HepG2 (cell line): Measurements from ENCODE around the gene HMGCR. TPM values are rescaled to one million over a fixed set of nuclear protein-coding genes. Genes with fewer than 3 reads are reported as not detected.

Source experiments
- ATM ChIP-seq: fragments of 450-650 bp; IDR thresholded peaks from 2 replicates; pipeline ENCODE4 v1.7.1; 2017; ENCODE audit warnings: mild to moderate bottlenecking, borderline replicate concordance
- DR1 ChIP-seq: sonication (generic); formaldehyde crosslinking; IDR thresholded peaks from 2 replicates; pipeline ENCODE4 v1.8.0; 2021; ENCODE audit warnings: mild to moderate bottlenecking, missing genetic modification reagents, inconsistent platforms
- DZIP1 ChIP-seq: sonication (generic); formaldehyde crosslinking; IDR thresholded peaks from 2 replicates; pipeline ENCODE4 v1.5.0; 2020; ENCODE audit warnings: mild to moderate bottlenecking, missing genetic modification reagents
- MIXL1 ChIP-seq: IDR thresholded peaks from 2 replicates; pipeline ENCODE4 v1.6.1; 2016
- SRY ChIP-seq: sonication (generic); formaldehyde crosslinking; IDR thresholded peaks from 2 replicates; pipeline ENCODE4 v1.8.0; 2022; ENCODE audit warnings: mild to moderate bottlenecking, missing genetic modification reagents
- ZFP36L2 ChIP-seq: sonication (generic); formaldehyde crosslinking; IDR thresholded peaks from 2 replicates; pipeline ENCODE4 v1.4.0; 2020; ENCODE audit warnings: missing genetic modification reagents
- ZFP62 ChIP-seq: sonication (generic); formaldehyde crosslinking; IDR thresholded peaks from 2 replicates; pipeline ENCODE4 v1.4.0; 2020; ENCODE audit warnings: missing genetic modification reagents
- ZFYVE20 ChIP-seq: sonication (generic); formaldehyde crosslinking; IDR thresholded peaks from 2 replicates; pipeline ENCODE4 v1.8.0; 2023; ENCODE audit warnings: low read depth, mild to moderate bottlenecking, moderate library complexity, missing genetic modification reagents, borderline replicate concordance
- ZNF142 ChIP-seq: sonication (generic); formaldehyde crosslinking; IDR thresholded peaks from 2 replicates; pipeline ENCODE4 v1.4.0; 2020; ENCODE audit warnings: missing genetic modification reagents
- ZNF235 ChIP-seq: sonication (generic); formaldehyde crosslinking; IDR thresholded peaks from 2 replicates; pipeline ENCODE4 v1.8.1; 2023; ENCODE audit warnings: mild to moderate bottlenecking, missing genetic modification reagents, borderline replicate concordance
- ZNF282 ChIP-seq: fragments of 450-650 bp; IDR thresholded peaks from 2 replicates; pipeline ENCODE4 v1.6.1; 2018; ENCODE audit not compliant: partially characterized antibody
- ZNF337 ChIP-seq: sonication (generic); formaldehyde crosslinking; IDR thresholded peaks from 2 replicates; pipeline ENCODE4 v1.5.1; 2020; ENCODE audit warnings: missing genetic modification reagents, low read depth, mild to moderate bottlenecking, borderline replicate concordance
- ZNF383 ChIP-seq: sonication (generic); formaldehyde crosslinking; IDR thresholded peaks from 2 replicates; pipeline ENCODE4 v1.4.0; 2020; ENCODE audit warnings: missing genetic modification reagents, mild to moderate bottlenecking, borderline replicate concordance
- ZNF503 ChIP-seq: sonication (generic); formaldehyde crosslinking; IDR thresholded peaks from 2 replicates; pipeline ENCODE4 v1.4.0; 2020; ENCODE audit warnings: missing genetic modification reagents
- ZNF652 ChIP-seq: IDR thresholded peaks from 2 replicates; pipeline ENCODE4 v1.6.1; 2016; ENCODE audit warnings: low read depth, borderline replicate concordance
- ZNF749 ChIP-seq: sonication (generic); formaldehyde crosslinking; IDR thresholded peaks from 2 replicates; pipeline ENCODE4 v1.8.0; 2022; ENCODE audit warnings: mild to moderate bottlenecking, missing genetic modification reagents, moderate library complexity, borderline replicate concordance
- ZNF782 ChIP-seq: sonication (generic); formaldehyde crosslinking; IDR thresholded peaks from 2 replicates; pipeline ENCODE4 v1.4.0; 2020; ENCODE audit warnings: missing genetic modification reagents, mild to moderate bottlenecking, borderline replicate concordance
- polyA plus RNA-seq, 8 experiments: library from polyadenylated mRNA; depleted of rRNA in 3 of 8; stranded (reverse) in 7 of 8; unstranded in 1 of 8; fragments of >200 nt; fragmentation: Illumina TruSeq in 4 of 8; extraction: Trizol in 4 of 8; gene quantifications; 2 replicates each; pipeline versions ENCODE4 v1.2.1 to v1.2.3, GENCODE V29; 2011 to 2016; ENCODE audit warnings: low read depth in 4 of 8, missing spikeins in 1 of 8, mixed read lengths in 1 of 8; ENCODE audit not compliant: insufficient read depth in 1 of 8
- total RNA-seq, 5 experiments: library from RNA; depleted of rRNA; stranded (reverse); fragments of >200 nt; fragmentation: Illumina TruSeq; extraction: Trizol; gene quantifications; 2 replicates each; pipeline ENCODE4 v1.2.3, GENCODE V29; 2016; ENCODE audit warnings: low read depth in 1 of 5
- TF ChIP-seq, protein P1 (sequence below): sonication (generic); formaldehyde crosslinking; IDR thresholded peaks from 2 replicates; pipeline ENCODE4 v1.4.0; 2020; ENCODE audit warnings: missing genetic modification reagents

HMGCR gene
- total and polyA plus RNA-seq, 2 of the 13 experiments (the other 11 are each of a cell fraction or from before 2014, with no cell fraction given) = 43.0 to 144 TPM

- TF ChIP-seq ZNF235 (CRISPR knock-in tag) (no peak), MIXL1 (CRISPR knock-in tag) (peak; percentile 85), ZFYVE20 (CRISPR knock-in tag) (no peak), DZIP1 (CRISPR knock-in tag) (no peak), ATM (no peak), ZNF503 (CRISPR knock-in tag) (peak; percentile 13; the same call in 1 of the 2 replicates), ZNF383 (no peak), ZFP36L2 (CRISPR knock-in tag) (no peak), SRY (CRISPR knock-in tag) (peak; percentile 35), ZNF142 (CRISPR knock-in tag) (no peak), ZNF749 (CRISPR knock-in tag) (peak; percentile 85), ZNF782 (CRISPR knock-in tag) (no peak; the same call in 1 of the 2 replicates), DR1 (CRISPR knock-in tag) (peak; percentile 97), ZFP62 (CRISPR knock-in tag) (no peak), ZNF337 (CRISPR knock-in tag) (no peak), ZNF282 (no peak), ZNF652 (CRISPR knock-in tag) (no peak)
- TF ChIP-seq, protein P1, sequence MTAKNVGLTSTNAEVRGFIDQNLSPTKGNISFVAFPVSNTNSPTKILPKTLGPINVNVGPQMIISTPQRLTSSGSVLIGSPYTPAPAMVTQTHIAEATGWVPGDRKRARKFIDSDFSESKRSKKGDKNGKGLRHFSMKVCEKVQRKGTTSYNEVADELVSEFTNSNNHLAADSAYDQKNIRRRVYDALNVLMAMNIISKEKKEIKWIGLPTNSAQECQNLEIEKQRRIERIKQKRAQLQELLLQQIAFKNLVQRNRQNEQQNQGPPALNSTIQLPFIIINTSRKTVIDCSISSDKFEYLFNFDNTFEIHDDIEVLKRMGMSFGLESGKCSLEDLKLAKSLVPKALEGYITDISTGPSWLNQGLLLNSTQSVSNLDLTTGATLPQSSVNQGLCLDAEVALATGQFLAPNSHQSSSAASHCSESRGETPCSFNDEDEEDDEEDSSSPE (CRISPR knock-in tag) = peak; percentile 60; the same call in 1 of the 2 replicates
These were observed at the start of gene HMGCR (continued) for GRCh38 chr5:75336615-75337336.
